NB4 (cell line): ENCODE data around the gene INO80E.

Source experiments
- CTCF ChIP-seq: IDR thresholded peaks from one replicate; pipeline ENCODE4 v1.5.1; 2012; ENCODE audit warnings: low read depth, low read length
- MAX ChIP-seq: IDR thresholded peaks from 2 replicates; pipeline ENCODE4 v1.6.1; 2011; ENCODE audit warnings: low read depth, low read length
- MYC ChIP-seq: IDR thresholded peaks from 2 replicates; pipeline ENCODE4 v1.6.1; 2011; ENCODE audit warnings: low read depth, low read length
- POLR2A ChIP-seq: IDR thresholded peaks from 2 replicates; pipeline ENCODE4 v1.6.1; 2011; ENCODE audit warnings: mild to moderate bottlenecking; ENCODE audit not compliant: insufficient read length; ENCODE audit errors: extremely low read depth

- TF ChIP-seq CTCF, result no peak
- no peak for TF ChIP-seq POLR2A
- TF ChIP-seq MAX, result no peak
- TF ChIP-seq MYC, result no peak
These were observed 4.9 kb downstream of the INO80E start for GRCh38 chr16:30000735-30001631.
